Retinal pigment epithelial cell (primary cell): ENCODE results near the gene RAB4B.
"Not testable (repeated sequence)": the region's sequence is repeated elsewhere in the genome, so short reads cannot be mapped to it uniquely, and the experiment has no call there.

Experiments
- DNase-seq: peaks from one replicate; pipeline ENCODE4 v3.0.0-alpha.2; 2010; ENCODE audit warnings: low read depth
- H3K4me3 ChIP-seq: 2 replicates; pipeline ENCODE4 v1.5.1; 2011; ENCODE audit warnings: mild to moderate bottlenecking, low read length, control low read depth, moderate library complexity
- CTCF ChIP-seq: conservative IDR thresholded peaks from 2 replicates; pipeline ENCODE4 v1.5.1; 2011; ENCODE audit warnings: low read depth, low read length, control low read depth, inconsistent platforms

Gene RAB4B

GRCh38 chr19:40811478-40812341 lies 33.7 kb downstream of the RAB4B start:
- H3K4me3 ChIP-seq: peak overlapping the region; percentile 14
- TF ChIP-seq CTCF: no peak
- DNase-seq: no peak

GRCh38 chr19:40812571-40812970 lies 34.5 kb downstream of the RAB4B start:
- H3K4me3 ChIP-seq, DNase-seq: not testable (repeated sequence)

- TF ChIP-seq CTCF: no peak
- DNase-seq: no peak
- no peak overlapping the region for H3K4me3 ChIP-seq
Observed at GRCh38 chr19:40813182-40813581, 35.1 kb downstream of the RAB4B start.

GRCh38 chr19:40815223-40815622 lies 37.2 kb downstream of the RAB4B start:
- no peak for DNase-seq
- H3K4me3 ChIP-seq: no peak overlapping the region
- TF ChIP-seq CTCF: no peak

- TF ChIP-seq CTCF: peak; percentile 27
- DNase-seq: not testable (repeated sequence)
- H3K4me3 ChIP-seq: peak overlapping the region; percentile 27
Observed at GRCh38 chr19:40818480-40819399, 40.7 kb downstream of the RAB4B start.

- peak; percentile 75 for TF ChIP-seq CTCF
- DNase-seq, H3K4me3 ChIP-seq: not testable (repeated sequence)
Observed at GRCh38 chr19:40819479-40820234, 41.6 kb downstream of the RAB4B start.

GRCh38 chr19:40822161-40822560 lies 44.1 kb downstream of the RAB4B start:
- no peak overlapping the region for H3K4me3 ChIP-seq
- DNase-seq: no peak
- no peak for TF ChIP-seq CTCF

GRCh38 chr19:40822704-40823553 lies 44.9 kb downstream of the RAB4B start:
- H3K4me3 ChIP-seq, DNase-seq: not testable (repeated sequence)

- DNase-seq, H3K4me3 ChIP-seq: not testable (repeated sequence)
Observed at GRCh38 chr19:40824916-40825315, 46.9 kb downstream of the RAB4B start.
